H1 (cell line): Measurements from ENCODE around the gene GPR137. TPM values are rescaled to one million over a fixed set of nuclear protein-coding genes. Genes with fewer than 3 reads are reported as not detected.

ENCODE experiments used
- BRCA1 ChIP-seq: IDR thresholded peaks from 2 replicates; pipeline ENCODE4 v1.6.1; 2012; ENCODE audit warnings: low read depth, low read length, improper control_type of control experiment
- FOSL1 ChIP-seq: IDR thresholded peaks from 2 replicates; pipeline ENCODE4 v1.6.1; 2011; ENCODE audit warnings: mild to moderate bottlenecking, low read depth, low read length, moderate library complexity; ENCODE audit not compliant: insufficient read depth
- RXRA ChIP-seq: IDR thresholded peaks from 2 replicates; pipeline ENCODE4 v1.6.1; 2011; ENCODE audit warnings: low read depth, mild to moderate bottlenecking, low read length, moderate library complexity; ENCODE audit not compliant: insufficient read depth
- SP1 ChIP-seq: IDR thresholded peaks from 2 replicates; pipeline ENCODE4 v1.6.1; 2011; ENCODE audit warnings: low read depth, low read length
- TAF1 ChIP-seq: IDR thresholded peaks from 2 replicates; pipeline ENCODE4 v1.6.1; 2011; ENCODE audit warnings: mild to moderate bottlenecking, low read depth, low read length
- TAF7 ChIP-seq: optimal IDR thresholded peaks from 2 replicates; pipeline ENCODE3; 2011; ENCODE audit warnings: low read depth, mild to moderate bottlenecking, inconsistent platforms, low read length, moderate library complexity, borderline replicate concordance
- YY1 ChIP-seq: IDR thresholded peaks from 2 replicates; pipeline ENCODE4 v1.6.1; 2011; ENCODE audit warnings: low read depth, mild to moderate bottlenecking, low read length
- polyA plus RNA-seq, 7 experiments: library from polyadenylated mRNA; depleted of rRNA in 3 of 7; stranded (reverse) in 5 of 7; unstranded in 2 of 7; fragments of >200 nt in 5 of 7; fragments of 200-250 nt in 2 of 7; gene quantifications; 1 replicate in 5 of 7; 2 replicates in 1 of 7; 4 replicates in 1 of 7; pipeline versions ENCODE4 v1.2.1 to v1.2.3, GENCODE V29; 2011 to 2013; ENCODE audit warnings: missing spikeins in 2 of 7, mixed read lengths in 2 of 7
- total RNA-seq: library from RNA; stranded (reverse); fragmentation: NEBNext Ultra II Directional; extraction: Animal tissue kit (Norgen Biotek cat#: 25700); gene quantifications from 2 replicates; pipeline ENCODE4 v1.2.1, GENCODE V29; 2021

The GPR137 gene
- total and polyA plus RNA-seq, 2 of the 8 experiments (the other 6 are each of a cell fraction or from before 2014, with no cell fraction given) = 36.2 to 37.8 TPM

DNA sequence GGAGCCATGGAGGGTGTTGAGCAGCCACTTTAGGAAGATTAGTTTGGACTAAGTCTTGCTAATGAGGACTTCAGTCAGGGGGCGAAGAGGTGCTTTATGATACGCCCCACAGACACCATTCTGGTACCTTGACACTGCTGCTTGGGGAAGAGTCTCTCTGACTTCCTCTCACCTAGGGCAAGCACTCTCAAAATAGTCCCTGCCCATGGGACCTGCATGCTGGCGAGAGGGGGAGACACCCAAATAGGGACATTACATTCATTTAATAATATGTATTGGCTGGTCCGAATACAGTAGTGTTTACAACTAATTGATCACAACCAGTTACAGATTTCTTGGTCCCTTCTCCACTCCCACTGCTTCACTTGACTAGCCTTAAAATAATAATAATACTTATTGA is 10.1 kb downstream of the GPR137 start (continued):
- no peak for TF ChIP-seq BRCA1
- no peak for TF ChIP-seq SP1
- no peak for TF ChIP-seq TAF1
- TF ChIP-seq YY1 = no peak
- no peak for TF ChIP-seq TAF7
- TF ChIP-seq FOSL1 = no peak
- TF ChIP-seq RXRA = no peak
- TF ChIP-seq, all 59 proteins: peak for 0
